Glutamatergic neuron (in vitro differentiated cells): ENCODE results near the gene ZC3H12D. TPM values are rescaled to one million over a fixed set of nuclear protein-coding genes. Genes with fewer than 3 reads are reported as not detected.
"Not testable (repeated sequence)": the region's sequence is repeated elsewhere in the genome, so short reads cannot be mapped to it uniquely, and the experiment has no call there.

Experiments
- DNase-seq: peaks from one replicate; pipeline ENCODE4 v3.0.0; 2022
- H3K27ac Mint-ChIP-seq: one replicate; pipeline ENCODE4 v1.8.0; 2020; ENCODE audit warnings: mild to moderate bottlenecking, mixed read lengths, inconsistent platforms; ENCODE audit not compliant: unreplicated experiment
- H3K27me3 Mint-ChIP-seq: one replicate; pipeline ENCODE4 v1.8.0; 2020; ENCODE audit warnings: mild to moderate bottlenecking, moderate library complexity, mixed read lengths, inconsistent platforms; ENCODE audit not compliant: unreplicated experiment
- H3K36me3 Mint-ChIP-seq: one replicate; pipeline ENCODE4 v1.8.0; 2020; ENCODE audit warnings: mild to moderate bottlenecking, mixed read lengths, inconsistent platforms; ENCODE audit not compliant: unreplicated experiment
- H3K4me1 Mint-ChIP-seq: one replicate; pipeline ENCODE4 v1.8.0; 2020; ENCODE audit warnings: mild to moderate bottlenecking, low read depth, mixed read lengths, inconsistent platforms; ENCODE audit not compliant: unreplicated experiment
- H3K4me3 Mint-ChIP-seq: one replicate; pipeline ENCODE4 v1.8.0; 2020; ENCODE audit warnings: mild to moderate bottlenecking, mixed read lengths, inconsistent platforms; ENCODE audit not compliant: unreplicated experiment
- H3K9me3 Mint-ChIP-seq: one replicate; pipeline ENCODE4 v1.8.0; 2020; ENCODE audit warnings: mild to moderate bottlenecking, moderate library complexity, mixed read lengths, inconsistent platforms; ENCODE audit not compliant: unreplicated experiment
- total RNA-seq: library from RNA; stranded (reverse); fragmentation: NEBNext Ultra II Directional; extraction: Animal tissue kit (Norgen Biotek cat#: 25700); gene quantifications from one replicate; pipeline ENCODE4 v1.2.1, GENCODE V29; 2021; ENCODE audit not compliant: unreplicated experiment
- TF ChIP-seq, protein P1 (sequence below): fragments of 200-600 bp; sonication (generic); IDR thresholded peaks from one replicate; pipeline ENCODE4 v1.5.0; 2021; ENCODE audit not compliant: partially characterized antibody, unreplicated experiment

The ZC3H12D gene
- total RNA-seq, 1 donor from 2014 or later: 48.7 TPM

DNA sequence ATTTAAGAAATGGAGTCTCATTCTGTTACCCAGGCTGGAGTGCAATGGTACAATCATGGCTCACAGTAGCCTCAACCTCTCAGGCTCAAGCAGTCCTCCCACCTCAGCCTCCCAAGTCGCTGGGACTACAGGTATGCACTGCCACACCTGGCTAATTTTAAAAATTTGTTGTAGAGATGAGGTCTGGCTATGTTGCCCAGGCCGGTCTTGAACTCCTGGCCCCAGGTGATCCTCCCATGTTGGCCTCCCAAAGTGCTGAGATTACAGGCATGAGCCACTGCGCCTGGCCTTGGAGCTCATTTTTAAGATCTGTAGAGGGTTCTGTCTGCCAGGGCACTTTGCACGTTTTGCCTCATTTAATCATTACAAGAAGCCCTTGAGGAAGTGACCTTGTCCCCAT lies 17.5 kb downstream of the ZC3H12D start:
- H3K9me3 Mint-ChIP-seq: peaks cover 2% of the 10 kb centered on the region

DNA sequence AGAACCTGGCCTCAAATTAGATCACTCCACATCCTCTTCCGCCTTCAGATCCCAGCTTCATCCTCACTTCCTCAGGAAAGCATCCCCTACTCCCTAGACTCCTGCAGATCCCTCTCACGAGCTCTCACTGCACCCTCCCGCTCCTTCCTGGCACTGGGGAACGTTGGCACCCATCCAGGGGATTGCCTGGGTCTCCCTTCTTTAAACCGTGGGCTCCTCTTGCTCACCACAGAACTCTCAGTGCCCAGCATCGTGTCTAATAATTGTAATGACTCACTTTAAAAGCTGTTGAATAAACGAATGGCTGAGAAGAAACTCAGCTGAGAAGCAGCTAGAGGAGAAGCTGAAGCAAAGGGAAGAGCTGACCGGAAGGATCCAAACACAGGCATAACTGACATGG lies 20.4 kb downstream of the ZC3H12D start:
- Mint-ChIP-seq H3K4me3 (no peak overlapping the region), H3K36me3 (no peaks in the 10 kb centered on the region), H3K4me1 (no peaks in the 10 kb centered on the region), H3K27ac (no peak overlapping the region), H3K9me3 (peaks cover 2% of the 10 kb centered on the region), H3K27me3 (peaks cover 2% of the 10 kb centered on the region)
- TF ChIP-seq, protein P1, sequence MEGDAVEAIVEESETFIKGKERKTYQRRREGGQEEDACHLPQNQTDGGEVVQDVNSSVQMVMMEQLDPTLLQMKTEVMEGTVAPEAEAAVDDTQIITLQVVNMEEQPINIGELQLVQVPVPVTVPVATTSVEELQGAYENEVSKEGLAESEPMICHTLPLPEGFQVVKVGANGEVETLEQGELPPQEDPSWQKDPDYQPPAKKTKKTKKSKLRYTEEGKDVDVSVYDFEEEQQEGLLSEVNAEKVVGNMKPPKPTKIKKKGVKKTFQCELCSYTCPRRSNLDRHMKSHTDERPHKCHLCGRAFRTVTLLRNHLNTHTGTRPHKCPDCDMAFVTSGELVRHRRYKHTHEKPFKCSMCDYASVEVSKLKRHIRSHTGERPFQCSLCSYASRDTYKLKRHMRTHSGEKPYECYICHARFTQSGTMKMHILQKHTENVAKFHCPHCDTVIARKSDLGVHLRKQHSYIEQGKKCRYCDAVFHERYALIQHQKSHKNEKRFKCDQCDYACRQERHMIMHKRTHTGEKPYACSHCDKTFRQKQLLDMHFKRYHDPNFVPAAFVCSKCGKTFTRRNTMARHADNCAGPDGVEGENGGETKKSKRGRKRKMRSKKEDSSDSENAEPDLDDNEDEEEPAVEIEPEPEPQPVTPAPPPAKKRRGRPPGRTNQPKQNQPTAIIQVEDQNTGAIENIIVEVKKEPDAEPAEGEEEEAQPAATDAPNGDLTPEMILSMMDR: no peak
- no peak for DNase-seq

More for the DNA sequence above, 17.5 kb downstream of the ZC3H12D start:
- H3K4me3 Mint-ChIP-seq: no peak overlapping the region
- DNase-seq: no peak
- H3K27ac Mint-ChIP-seq: no peak overlapping the region
- peaks cover 2% of the 10 kb centered on the region for H3K27me3 Mint-ChIP-seq
- no peaks in the 10 kb centered on the region for H3K4me1 Mint-ChIP-seq
- TF ChIP-seq, protein P1: no peak
- H3K36me3 Mint-ChIP-seq: no peaks in the 10 kb centered on the region

DNA sequence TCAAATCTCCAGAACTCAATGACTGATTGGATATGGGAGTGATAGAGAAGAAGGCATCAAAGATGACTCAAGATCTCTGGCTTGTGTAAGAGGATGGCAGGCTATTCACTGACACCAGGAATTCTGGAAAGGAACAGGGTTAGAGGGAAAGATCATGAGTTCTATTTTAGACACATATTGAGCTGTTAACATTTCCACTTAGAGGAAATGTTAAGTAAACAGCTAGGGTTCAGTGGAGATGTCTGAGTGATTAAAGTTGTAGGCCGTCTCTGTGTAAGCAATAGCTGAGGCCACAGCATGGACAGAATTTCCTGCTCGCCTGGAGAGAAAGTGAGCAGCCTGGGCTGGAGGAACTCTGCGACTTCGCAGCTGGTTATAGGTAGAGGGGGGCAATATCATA lies 21.0 kb downstream of the ZC3H12D start:
- no peak overlapping the region for H3K4me3 Mint-ChIP-seq
- TF ChIP-seq, protein P1: no peak

DNA sequence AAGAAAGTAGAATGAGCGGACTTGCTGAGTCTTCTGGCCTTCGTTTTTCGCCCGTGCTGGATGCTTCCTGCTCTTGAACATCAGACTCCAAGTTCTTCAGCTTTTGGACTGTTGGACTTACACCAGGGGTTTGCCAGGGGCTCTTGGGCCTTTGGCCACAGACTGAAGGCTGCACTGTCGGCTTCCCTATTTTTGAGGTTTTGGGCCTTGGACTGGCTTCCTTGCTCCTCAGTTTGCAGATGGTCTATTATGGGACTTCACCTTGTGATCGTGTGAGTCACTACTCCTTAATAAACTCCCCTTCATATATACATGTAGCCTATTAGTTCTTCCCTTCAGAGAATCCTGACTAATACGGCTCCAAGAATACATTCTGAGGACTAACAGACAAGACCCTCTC lies 22.1 kb downstream of the ZC3H12D start:
- H3K4me1 Mint-ChIP-seq, H3K9me3 Mint-ChIP-seq, DNase-seq, H3K27ac Mint-ChIP-seq, H3K36me3 Mint-ChIP-seq, H3K27me3 Mint-ChIP-seq, H3K4me3 Mint-ChIP-seq: not testable (repeated sequence)

More for the DNA sequence above, 21.0 kb downstream of the ZC3H12D start:
- DNase-seq: no peak
- no peaks in the 10 kb centered on the region for H3K4me1 Mint-ChIP-seq
- H3K36me3 Mint-ChIP-seq: no peaks in the 10 kb centered on the region
- peaks cover 2% of the 10 kb centered on the region for H3K27me3 Mint-ChIP-seq
- H3K9me3 Mint-ChIP-seq: peaks cover 2% of the 10 kb centered on the region
- no peak overlapping the region for H3K27ac Mint-ChIP-seq

DNA sequence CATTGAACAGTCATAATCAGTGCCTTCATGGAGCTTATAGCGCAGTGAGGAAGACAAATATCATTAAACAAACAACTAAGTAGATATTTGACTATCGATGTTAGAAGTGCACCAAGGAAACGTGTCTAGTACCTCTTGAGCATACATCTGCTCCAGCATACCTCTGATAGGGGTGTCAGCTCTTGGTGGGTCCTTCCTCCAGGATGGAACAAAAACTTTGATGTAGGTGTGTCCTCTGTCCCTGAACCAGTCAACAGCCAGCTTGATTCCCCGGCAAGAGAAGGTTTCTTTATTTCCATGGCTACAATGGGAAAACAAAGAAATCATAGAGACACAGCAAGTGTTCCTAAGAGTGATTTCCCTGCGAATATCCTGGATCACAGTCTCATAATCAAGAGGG lies 23.1 kb downstream of the ZC3H12D start:
- peaks cover 4% of the 10 kb centered on the region for H3K9me3 Mint-ChIP-seq
- H3K36me3 Mint-ChIP-seq: no peaks in the 10 kb centered on the region
- no peak overlapping the region for H3K4me3 Mint-ChIP-seq
- no peak for DNase-seq
- no peaks in the 10 kb centered on the region for H3K4me1 Mint-ChIP-seq
- H3K27ac Mint-ChIP-seq: no peak overlapping the region
- TF ChIP-seq, protein P1: no peak
- H3K27me3 Mint-ChIP-seq: peaks cover 4% of the 10 kb centered on the region

DNA sequence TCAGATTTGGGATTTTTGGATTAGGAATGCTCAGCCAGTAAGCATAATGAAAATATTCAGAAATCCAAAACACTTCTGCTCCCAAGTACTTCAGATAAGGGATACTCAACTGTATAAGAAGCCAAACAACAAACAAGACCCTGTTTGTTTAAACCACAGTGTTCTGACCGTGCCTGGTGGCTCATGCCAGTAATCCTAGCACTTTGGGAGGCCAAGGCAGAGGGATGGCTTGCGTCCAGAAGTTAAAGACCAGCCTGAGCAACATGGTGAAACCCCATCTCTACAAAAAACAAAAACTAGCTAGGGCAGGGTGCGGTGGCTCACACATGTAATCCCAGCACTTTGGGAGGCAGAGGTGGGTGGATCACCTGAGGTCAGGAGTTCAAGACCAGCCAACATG lies 24.6 kb downstream of the ZC3H12D start:
- H3K9me3 Mint-ChIP-seq, H3K36me3 Mint-ChIP-seq, DNase-seq, H3K4me3 Mint-ChIP-seq, H3K27me3 Mint-ChIP-seq, H3K4me1 Mint-ChIP-seq, H3K27ac Mint-ChIP-seq: not testable (repeated sequence)
